ENCODE measurements around the gene GOLGA6L7. TPM values are rescaled to one million over a fixed set of nuclear protein-coding genes. Genes with fewer than 3 reads are reported as not detected.
A peak's percentile ranks its signal among the peaks of the same experiment; 100 is the strongest.
"Not testable (repeated sequence)": the region's sequence is repeated elsewhere in the genome, so short reads cannot be mapped to it uniquely, and the experiment has no call there.

Gene GOLGA6L7
- total RNA-seq, 1 donor from 2014 or later, result not detected

GRCh38 chr15:28843520-28843919 is 4.9 kb downstream of the GOLGA6L7 start:
- ATAC-seq, result not testable (repeated sequence)

- ATAC-seq, result not testable (repeated sequence)
Observed at GRCh38 chr15:28842210-28842609, 6.2 kb downstream of the GOLGA6L7 start.

- ATAC-seq, result not testable (repeated sequence)
Observed at GRCh38 chr15:28840285-28840684, 8.2 kb downstream of the GOLGA6L7 start.

GRCh38 chr15:28834957-28835585 is 13.4 kb downstream of the GOLGA6L7 start:
- not testable (repeated sequence) for ATAC-seq

DNA sequence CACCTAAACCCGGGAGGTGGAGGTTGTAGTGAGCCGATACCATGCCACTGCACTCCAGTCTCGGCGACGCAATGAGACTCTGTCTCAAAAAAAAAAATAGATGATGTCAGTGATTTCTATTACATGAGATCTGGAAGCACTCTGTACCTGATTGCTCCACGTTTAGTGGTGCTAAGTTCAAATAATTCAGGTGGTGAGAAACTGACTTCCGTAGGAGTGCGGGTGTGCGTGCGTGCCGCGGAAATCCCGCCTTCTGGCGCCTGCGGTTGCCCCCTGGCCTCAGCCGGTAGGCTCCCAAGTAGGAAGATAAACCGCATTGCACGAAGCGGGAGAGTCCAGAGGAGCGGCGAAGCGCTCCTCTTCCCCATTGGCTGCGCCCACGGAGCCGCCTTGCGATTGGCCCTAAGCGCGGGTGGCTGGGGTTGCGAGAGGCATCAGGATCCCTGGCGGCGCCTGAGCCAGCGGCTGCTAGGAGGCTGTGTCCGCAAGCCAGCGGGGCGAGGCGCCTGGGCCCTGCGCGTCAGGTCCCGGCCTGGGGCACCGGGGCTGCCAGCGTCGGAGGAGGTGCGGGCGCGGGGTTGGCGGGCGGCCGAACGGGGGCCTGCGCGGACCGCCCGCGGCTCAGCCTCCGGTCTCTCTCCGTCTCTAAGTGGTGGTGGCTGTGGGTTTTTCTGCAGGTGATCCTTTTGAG is 16.4 kb downstream of the GOLGA6L7 start:
- ATAC-seq, result peak; percentile 29

DNA sequence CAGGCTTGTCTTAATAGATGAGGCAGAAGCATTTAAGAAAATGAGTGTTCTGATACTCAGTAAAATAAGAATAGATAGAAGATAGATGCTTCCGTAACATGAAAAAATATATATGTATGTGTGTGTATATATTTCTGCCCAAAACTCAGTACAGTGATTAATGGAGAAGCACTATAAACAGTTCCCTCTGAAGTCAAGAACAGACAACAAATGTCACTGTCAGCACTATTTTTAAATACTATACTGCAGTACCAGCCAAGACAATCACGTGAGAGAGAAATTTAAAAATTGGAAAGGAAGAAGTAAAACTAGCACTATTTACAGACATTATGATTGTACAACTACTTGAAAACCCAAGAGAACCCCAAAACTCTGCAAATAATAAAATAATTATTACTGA is 27.0 kb downstream of the GOLGA6L7 start:
- ATAC-seq, result not testable (repeated sequence)

GRCh38 chr15:28819930-28820295 is 28.5 kb downstream of the GOLGA6L7 start:
- not testable (repeated sequence) for ATAC-seq

GRCh38 chr15:28819019-28819929 is 29.2 kb downstream of the GOLGA6L7 start:
- ATAC-seq, result not testable (repeated sequence)

DNA sequence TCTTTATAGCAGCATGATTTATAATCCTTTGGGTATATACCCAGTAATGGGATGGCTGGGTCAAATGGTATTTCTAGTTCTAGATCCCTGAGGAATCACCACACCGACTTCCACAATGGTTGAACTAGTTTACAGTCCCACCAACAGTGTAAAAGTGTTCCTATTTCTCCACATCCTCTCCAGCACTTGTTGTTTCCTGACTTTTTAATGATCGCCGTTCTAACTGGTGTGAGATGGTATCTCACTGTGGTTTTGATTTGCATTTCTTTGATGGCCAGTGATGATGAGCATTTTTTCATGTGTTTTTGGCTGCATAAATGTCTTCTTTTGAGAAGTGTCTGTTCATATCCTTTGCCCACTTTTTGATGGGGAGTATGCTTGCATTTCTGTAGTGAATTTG is 30.3 kb downstream of the GOLGA6L7 start:
- ATAC-seq, result not testable (repeated sequence)

GRCh38 chr15:28814059-28814458 is 34.4 kb downstream of the GOLGA6L7 start:
- ATAC-seq, result not testable (repeated sequence)

DNA sequence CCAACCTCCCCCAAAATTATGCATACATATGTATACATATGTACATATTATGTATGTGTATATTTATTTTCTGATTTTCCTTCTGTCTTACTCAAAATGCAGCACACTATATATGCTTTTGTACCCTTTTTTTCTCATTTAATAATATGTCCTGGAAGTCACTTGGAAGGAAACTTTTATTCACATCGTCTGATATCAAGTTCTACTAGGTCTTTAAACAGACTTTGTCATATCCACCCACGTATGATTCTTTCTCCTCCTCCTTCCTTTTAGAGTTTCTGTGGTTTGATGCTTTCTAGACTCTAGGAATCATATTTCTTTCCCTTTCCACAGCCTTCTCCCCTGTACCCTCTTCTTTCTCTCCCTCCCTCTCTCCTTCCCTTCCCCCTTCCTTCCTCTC is 35.1 kb downstream of the GOLGA6L7 start:
- ATAC-seq, result not testable (repeated sequence)

DNA sequence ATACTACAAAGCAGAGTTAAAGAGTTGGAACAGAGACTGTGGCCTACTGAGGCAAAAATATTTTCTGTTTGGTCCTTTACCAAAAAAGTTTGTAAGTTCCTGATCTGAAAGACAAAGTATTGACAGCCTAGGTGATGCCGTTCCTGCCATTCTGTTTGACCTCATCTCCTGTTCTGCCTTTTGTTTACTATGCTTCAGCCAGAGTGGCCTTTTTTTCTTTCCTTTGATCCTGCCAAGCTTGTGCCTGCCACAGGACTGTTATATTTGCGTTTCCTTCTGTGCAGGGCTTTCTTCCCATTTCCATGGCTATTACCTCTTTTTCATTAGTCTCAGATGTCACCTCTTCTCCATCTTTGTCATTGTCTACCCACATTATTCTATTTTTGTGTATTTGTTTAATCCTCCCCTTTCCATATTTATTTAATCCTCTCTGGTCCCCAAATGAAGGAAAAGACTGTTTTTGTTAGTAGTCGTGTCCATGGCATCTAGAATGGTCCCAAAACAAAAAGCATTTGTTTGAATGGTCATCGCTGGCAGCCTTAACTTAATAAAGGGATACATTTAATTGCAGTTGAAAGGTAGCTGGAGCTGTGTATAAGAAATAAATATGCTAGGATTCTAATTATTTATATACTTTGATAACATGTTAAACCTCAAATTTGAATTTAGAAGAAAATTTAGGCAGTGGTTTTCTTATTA is 36.4 kb downstream of the GOLGA6L7 start:
- ATAC-seq, result not testable (repeated sequence)

GRCh38 chr15:28810444-28810843 is 38.0 kb downstream of the GOLGA6L7 start:
- not testable (repeated sequence) for ATAC-seq

DNA sequence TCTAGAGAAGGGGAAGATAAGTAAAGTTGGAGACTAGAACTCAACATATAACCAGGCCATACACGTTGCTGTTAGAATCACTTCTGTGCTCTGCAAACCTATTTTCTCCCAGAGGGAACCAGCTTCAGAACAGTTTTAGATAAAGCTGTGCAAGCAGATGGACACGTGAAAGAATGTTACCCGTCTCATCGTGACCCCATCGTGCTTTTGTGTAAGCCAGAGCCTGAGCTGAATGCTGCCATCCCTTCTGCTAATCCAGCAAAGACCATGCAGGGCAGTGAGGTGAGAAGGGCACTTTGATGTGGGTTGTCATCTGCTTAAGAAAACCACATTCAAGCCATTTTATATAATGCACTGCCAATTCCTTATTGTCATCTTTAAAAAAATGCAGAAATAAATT is 40.3 kb downstream of the GOLGA6L7 start:
- ATAC-seq, result not testable (repeated sequence)

GRCh38 chr15:28800366-28800765 is 48.1 kb downstream of the GOLGA6L7 start:
- ATAC-seq, result not testable (repeated sequence)

GRCh38 chr15:28798234-28798633 is 50.2 kb downstream of the GOLGA6L7 start:
- ATAC-seq, result not testable (repeated sequence)

DNA sequence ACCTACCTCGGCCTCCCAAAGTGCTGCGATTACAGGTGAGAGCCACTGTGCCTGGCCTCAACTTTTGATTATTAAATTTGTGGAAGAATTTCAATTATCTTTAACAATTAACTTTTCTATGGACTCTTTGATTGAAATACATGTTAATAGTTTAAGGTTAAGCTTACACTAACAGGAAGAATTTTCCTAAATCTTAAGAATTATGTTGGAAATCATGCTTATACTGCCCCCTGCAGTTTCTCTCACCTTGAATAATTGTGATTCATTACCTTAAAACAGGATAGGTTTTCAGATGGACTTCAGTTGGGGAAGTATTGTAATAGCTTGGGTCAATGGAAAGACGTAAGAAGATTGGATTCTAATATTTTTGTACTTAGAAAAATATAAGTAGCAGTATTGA is 54.2 kb downstream of the GOLGA6L7 start:
- not testable (repeated sequence) for ATAC-seq

Other genes with a start within 250 kb of the GOLGA6L7 start
- gene GOLGA8M, start 136.2 kb downstream of the GOLGA6L7 start, total RNA-seq, result 0.36 TPM
- 0.24 TPM for gene APBA2, start 37.3 kb upstream of the GOLGA6L7 start, total RNA-seq

Data from esophagus mucosa (tissue), 1 donor.